HG02870 (cell line): Measurements from ENCODE around the gene WDR64.

Source experiments
- ATAC-seq: cut with Tn5 transposase; IDR thresholded peaks from one replicate; pipeline ENCODE4 v1.9.1; 2021; ENCODE audit warnings: mild to moderate bottlenecking, moderate library complexity; ENCODE audit not compliant: unreplicated experiment

WDR64 gene

DNA sequence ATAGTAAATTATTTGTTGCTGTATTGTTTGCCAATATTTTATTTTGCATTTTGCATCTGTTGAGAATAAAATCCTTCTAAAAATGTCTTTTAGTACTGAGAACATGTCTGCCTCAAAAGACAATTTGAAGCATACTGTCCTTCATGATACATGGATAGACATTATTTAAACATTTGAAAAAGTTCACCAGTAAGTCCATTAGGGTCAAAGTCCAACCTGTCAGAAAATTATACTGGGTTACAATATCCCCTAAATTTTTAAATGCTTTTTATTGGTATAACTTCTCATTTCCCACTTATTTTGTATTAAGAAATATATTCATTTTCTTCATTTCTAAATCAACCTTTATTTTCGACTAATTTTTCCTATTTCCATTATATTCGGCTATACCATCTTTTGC is 21.2 kb upstream of the WDR64 start:
- ATAC-seq, result no peak

GRCh38 chr1:241631674-241632073 is 20.4 kb upstream of the WDR64 start:
- no peak for ATAC-seq

- no peak for ATAC-seq
Observed at GRCh38 chr1:241632987-241633386, 19.1 kb upstream of the WDR64 start.

GRCh38 chr1:241635556-241636152 is 16.4 kb upstream of the WDR64 start:
- ATAC-seq, result peak; percentile 23

DNA sequence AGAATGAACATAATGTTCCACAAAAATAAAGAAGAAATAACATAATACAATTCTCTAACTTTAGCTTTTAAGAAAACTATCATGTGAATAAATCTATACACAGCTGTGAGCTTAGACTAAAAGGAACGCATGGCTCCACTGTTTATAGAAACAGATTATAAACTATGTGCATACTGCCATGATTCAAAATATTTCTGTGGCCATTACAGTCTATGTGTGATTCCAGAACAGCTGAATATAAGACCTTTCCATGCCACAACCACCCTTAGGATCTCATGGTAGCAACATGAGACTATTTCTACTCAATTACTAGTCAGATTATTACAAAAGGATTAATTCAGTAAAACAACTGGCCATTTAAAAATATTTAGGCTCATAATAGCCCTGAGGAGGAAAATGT is 15.8 kb upstream of the WDR64 start:
- ATAC-seq, result no peak

DNA sequence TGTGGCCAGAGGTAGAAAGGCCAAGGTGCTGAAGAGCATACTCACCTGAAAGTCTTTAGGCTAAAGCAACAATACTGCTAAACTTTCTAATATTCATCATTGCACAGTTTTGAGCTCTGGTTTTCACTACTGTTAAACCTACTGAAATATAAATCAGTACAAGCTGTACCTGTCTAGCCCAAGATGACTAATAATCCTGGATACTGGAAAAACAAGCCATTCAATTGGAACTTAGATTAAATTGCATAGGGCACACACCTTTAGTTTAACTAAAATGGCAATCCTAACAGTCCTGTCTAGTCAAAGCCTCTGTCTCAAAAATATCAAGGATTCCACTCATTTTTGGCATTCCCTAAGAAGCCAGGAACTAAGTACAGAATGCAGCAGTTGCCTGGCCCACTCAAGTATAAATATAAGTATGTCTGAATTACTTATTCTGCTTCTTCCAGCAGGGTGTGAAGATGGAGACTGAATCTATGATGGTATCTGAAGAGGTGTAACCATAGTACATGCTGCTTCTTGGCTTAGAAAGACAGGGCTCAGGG is 15.0 kb upstream of the WDR64 start:
- no peak for ATAC-seq

DNA sequence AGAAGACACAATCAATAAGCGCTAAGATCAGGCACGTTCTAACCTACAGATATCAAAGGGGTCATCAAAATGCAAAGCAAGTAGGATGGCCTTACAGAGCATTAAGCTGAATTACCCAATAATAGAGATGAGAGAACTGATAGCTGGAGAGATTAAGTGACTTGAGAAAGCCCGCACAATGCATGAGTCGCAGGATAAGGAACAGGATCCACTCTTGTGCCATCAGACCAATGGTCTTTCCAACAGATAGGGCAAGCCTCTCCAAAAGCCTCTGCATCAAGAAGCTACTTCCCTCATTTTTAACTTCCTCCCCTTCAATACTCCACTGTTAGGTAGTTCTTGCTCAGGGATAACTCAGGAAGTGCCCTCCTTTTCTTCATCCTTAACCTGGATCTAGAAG is 14.5 kb upstream of the WDR64 start:
- no peak for ATAC-seq

GRCh38 chr1:241638099-241638682 is 13.9 kb upstream of the WDR64 start:
- no peak for ATAC-seq

DNA sequence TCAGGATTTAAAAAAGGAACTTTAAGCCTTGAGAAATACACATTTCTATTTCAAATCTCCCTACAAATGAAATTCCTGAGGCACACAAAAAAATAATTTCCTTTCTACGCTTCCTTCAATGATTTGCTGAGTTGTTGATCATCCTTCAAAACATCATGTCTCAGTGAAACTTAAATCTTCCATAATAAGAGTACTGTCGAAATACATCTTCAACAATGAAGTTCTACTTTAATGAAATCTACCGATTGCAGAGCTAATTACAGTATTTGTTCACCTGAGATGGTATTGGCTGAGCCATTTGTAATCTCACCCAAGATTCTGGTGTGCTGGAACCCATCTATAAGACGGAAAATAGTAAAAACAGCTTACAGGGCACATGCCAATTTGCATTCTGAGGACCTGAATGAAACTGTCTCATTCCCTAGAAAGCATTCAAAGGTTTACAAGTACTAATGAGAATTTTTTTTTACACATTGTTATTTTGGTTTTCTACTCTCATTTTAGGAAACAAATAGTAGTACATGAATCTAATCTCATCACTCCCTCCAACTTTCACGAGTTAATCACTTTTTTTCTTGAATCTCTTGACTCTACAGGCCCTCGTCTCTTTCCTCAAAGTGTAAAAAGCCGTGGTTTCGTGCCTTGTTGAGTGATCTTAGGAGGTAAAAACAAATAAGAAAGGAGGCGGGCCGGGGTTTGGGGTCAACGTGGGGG is 13.0 kb upstream of the WDR64 start:
- ATAC-seq, result peak; percentile 0

GRCh38 chr1:241639623-241640148 is 12.4 kb upstream of the WDR64 start:
- ATAC-seq, result peak; percentile 40

DNA sequence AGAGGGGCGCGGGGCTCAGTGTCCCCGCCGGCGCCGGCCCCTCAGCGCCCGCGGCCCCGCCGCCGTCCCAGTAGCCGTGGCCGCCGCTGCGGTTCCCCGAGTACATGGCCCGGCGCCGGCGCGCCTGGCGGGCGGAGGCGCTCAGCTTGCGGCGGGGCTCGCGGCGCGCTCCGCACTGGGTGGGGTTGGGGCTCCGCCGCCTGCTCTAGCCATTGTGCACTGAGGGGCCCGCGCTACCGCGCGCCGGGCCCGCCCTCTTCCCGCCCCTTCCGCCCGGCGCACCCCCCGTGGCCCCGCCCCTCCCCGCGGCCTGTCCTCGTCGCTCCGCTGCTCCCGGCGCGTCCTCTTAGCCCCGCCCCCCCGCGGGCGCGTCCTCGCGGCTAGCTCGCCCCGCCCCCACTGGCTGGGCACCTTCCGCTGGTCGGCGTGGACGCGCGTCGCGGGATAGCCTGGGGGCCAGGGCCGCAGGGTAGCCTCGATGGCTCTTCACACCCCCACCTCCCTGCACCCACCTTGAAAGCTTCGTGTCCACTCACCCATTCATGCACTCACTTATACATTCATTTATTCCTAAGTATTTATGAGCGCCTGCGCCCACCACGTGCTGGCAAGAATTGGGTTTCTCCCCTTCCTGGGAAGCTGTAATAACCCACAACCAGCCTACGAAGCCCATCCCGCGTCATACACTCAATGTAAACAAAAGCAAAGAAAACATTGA is 11.8 kb upstream of the WDR64 start, which contains the start of the genes CHML and OPN3:
CHML (minus strand) TSS at position 221 of the 718 bp plus-strand sequence. CDS start 4,603 bp downstream, outside the sequence.
OPN3 (minus strand) TSS at position 221 of the 718 bp plus-strand sequence; CDS start at position 106, 115 bp downstream.
- ATAC-seq, result peak; percentile 79

GRCh38 chr1:241640867-241641622 is 11.0 kb upstream of the WDR64 start:
- ATAC-seq, result no peak

- ATAC-seq, result no peak
Observed at GRCh38 chr1:241641773-241642592, 10.1 kb upstream of the WDR64 start.

GRCh38 chr1:241642593-241642944 is 9.5 kb upstream of the WDR64 start:
- ATAC-seq, result no peak

- ATAC-seq, result no peak
Observed at GRCh38 chr1:241644259-241644658, 7.8 kb upstream of the WDR64 start.

DNA sequence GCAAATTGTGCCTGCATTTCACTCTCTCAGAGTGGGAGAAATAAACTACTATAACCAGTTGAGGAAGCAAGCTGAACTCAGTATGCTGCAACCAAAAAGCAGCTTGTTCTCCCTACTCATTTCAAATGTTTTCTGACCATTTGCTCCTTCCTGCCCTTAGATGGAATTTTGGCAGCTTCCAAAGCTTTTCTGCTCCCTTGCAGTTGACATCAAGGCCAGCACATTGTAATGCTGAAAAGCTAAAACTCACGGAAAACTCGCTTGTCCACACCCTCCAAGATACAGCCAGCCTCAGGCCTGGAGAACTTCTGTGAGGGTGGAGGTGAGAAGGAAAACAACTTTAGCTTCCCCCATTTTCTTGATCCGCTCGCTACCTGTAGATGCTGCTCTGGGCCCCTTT is 6.9 kb upstream of the WDR64 start:
- no peak for ATAC-seq

DNA sequence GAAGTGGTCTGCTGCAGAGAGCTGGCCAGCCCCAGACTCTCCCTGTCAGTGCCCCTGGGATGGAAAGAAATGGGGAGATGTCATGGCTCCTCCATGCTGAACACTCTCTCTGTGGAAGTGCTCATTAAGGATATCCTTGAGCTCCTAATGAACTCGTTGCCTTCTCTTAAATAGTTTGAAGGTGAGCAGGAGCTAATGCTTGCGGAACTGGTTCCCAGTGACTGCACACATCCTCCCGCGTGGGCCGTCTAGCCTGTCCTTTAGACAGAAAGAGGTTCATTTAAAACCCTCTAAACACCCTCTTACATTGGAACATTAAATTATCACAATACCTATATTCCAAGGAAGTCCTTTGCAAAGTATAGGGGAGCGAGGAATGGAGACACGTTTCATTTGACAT is 5.9 kb upstream of the WDR64 start:
- ATAC-seq, result no peak

DNA sequence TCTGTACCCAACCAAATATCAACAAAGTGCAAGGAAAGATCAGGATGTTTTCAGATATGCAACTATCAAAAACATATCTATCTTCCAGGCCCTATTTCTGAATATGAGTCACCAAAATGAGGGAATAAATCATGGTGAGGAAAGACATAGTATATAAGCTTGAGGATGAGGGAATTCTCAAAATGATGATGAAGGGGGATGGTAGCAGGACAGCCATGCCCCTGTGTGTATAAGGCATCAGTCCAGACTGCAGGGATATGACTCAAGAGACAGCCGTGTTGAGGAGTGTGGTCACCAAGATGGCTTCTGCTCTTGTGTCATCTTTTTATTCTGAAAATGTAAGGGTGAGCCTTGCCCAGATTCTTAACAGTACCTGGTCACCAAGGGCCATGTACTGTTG is 4.4 kb upstream of the WDR64 start:
- ATAC-seq, result no peak

DNA sequence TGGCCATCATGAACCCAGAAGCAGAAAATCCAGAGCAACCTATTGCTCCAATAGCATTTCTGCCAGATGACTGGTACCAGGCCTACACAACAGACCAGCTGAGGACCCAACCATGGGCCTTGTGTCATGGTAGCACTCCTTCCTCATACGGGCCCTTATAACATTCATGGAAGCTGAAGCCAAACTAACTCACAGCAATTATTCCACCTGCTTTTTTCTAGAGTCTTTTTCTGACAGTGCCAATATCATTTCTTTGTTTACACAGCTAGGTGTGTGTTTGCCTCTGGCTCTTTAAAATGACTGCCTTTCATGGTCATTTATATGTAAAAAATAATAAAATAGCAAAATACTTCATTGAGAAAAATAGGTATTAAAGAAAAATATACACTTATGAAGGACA is 3.9 kb upstream of the WDR64 start:
- ATAC-seq, result no peak

DNA sequence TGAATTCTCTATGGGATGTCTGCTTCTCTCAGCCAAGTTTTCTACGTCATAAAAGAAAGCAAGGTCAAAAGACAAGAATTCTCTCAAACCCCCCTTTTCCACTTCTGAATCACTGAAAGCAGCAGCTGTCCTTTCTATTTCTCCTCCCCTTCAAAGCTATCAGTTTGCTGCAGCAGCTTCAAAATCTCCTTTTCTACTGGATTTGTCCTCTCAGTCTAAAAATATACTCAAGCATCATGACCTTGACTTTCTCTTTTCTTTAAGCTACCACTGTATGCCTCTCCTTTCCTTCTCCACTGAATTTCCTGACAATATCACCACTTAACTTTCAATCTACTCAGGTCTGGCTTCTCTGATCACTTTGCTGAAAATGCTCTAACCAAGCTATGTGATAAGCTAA is 1.9 kb downstream of the WDR64 start:
- ATAC-seq, result peak; percentile 74
